ENCODE results near the gene FAAH2.
"Not testable (repeated sequence)": the region's sequence is repeated elsewhere in the genome, so short reads cannot be mapped to it uniquely, and the experiment has no call there.

The FAAH2 gene, protein sequence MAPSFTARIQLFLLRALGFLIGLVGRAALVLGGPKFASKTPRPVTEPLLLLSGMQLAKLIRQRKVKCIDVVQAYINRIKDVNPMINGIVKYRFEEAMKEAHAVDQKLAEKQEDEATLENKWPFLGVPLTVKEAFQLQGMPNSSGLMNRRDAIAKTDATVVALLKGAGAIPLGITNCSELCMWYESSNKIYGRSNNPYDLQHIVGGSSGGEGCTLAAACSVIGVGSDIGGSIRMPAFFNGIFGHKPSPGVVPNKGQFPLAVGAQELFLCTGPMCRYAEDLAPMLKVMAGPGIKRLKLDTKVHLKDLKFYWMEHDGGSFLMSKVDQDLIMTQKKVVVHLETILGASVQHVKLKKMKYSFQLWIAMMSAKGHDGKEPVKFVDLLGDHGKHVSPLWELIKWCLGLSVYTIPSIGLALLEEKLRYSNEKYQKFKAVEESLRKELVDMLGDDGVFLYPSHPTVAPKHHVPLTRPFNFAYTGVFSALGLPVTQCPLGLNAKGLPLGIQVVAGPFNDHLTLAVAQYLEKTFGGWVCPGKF

DNA sequence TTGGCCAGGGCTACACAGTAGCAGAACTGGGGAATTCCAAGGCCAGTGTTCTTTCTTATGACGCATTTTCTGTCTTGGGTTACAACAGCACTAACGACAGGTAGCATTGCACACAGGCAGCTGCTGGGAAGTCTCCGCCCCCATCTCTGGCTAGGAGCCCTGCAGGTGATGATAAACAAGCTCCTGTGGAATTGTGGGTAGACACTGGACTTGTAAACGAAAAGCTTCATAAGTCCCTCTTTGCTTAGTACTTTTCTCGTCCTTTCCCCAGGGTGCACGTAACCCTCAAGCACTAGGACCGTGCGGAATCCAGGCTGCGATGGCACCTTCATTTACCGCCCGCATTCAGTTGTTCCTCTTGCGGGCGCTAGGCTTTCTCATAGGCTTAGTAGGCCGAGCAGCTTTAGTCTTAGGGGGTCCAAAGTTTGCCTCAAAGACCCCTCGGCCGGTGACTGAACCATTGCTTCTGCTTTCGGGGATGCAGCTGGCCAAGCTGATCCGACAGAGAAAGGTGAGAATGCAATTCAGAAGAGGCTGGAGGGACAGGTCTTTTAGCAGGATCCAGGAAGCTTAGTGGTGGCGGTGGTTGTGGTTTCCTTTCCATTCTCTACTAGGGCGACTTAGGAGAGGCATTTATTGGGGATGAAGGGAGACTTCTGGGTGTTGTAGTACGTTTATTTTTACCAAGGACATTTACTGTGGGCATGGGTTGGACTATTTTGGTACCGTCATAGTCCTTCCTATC is at the start of gene FAAH2:
FAAH2 (plus strand) TSS at position 200 of the 745 bp plus-strand sequence; CDS start at position 320, 120 bp downstream.
- DNase-seq = no peak

DNA sequence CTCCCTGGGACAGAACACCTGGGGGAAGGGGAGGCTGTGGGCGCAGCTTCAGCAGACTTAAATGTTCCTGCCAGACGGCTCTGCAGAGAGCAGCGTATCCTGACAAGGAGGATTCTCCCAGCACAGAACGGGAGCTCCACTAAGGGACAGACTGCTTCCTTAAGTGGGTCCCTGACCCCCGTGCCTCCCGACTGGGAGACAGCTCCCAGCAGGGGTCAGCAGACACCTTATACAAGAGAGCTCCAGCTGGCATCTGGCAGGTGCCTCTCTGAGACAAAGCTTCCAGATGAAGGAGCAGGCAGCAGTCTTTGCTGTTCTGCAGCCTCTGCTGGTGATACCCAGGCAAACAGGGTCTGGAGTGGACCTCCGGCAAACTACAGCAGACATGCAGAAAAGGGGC is 44.5 kb upstream of the FAAH2 start:
- no peak for DNase-seq

DNA sequence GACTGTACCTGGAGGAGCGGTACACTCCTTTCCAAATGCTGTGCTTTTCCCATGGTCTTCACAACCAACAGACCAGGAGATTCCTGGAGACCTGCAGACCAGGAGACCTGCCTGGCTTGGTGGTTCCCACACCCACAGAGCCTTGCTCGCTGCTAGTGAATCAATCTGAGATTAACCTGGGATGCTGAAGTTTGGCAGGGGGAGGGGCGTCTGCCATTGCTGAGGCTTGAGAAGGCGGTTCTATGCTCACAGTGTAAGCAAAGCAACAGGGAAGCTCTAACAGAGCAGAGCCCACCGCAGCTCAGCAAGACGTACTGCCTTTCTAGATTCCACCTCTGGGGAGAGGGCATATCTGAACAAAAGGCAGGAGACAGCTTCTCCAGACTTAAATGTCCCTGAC is 34.5 kb upstream of the FAAH2 start:
- DNase-seq = no peak

DNA sequence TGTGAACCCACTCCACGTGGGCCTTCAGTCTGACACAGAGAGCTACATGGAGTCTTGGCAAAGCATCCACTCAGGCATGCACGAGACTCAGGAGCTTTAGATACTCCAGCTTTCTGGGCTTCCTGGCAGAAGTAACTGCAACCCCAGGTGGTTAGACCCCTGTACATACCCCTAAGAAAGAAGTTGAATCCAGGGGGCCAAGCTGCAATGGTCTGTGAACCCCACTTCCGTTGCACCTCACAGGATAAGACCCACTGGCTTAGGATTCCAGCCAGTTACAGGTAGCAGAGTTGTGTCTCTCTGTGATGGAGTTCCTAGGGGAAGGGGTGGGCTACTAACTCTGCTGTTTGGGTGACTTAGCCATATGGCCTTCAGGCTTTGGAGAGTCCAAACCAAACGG is 21.4 kb upstream of the FAAH2 start:
- no peak for DNase-seq

DNA sequence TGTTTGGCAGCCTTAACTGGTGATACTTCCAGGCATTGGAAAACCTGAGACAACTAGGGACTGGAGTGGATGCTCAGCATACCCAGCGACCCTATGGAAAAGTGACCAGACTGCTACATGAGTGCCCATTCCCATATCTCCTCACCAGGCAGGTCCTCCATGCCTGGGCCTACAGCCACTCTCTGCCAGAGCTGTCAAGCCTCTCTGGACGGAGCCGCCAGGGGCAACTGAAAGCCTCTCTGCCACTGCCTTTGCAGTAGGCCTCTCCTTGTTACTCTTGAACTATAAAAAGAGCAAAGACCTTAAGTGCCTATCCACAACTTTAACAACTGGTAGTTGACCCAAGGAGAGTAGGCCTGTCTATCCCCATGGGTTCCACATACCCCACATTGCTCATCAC is 20.2 kb upstream of the FAAH2 start:
- DNase-seq = no peak

DNA sequence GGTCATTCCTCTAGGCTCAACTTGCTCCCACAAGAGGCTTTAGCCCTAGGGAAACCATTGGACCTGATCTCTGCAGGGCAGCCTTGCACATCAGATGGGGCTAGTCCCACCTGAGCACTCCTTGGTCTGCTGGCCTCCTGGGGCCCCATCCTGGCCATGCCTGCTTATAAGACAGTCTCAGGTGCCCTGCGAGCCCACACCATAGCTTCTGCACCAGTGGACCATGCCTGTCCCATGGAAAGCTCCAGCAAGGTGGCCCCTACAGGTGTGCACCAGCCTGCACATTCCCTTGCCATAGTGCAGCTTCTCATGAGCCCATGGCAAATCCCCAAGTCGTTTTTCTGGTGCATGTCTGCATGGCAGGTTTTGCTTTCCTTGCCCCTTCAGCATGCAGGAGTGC is 19.6 kb upstream of the FAAH2 start:
- DNase-seq = no peak

DNA sequence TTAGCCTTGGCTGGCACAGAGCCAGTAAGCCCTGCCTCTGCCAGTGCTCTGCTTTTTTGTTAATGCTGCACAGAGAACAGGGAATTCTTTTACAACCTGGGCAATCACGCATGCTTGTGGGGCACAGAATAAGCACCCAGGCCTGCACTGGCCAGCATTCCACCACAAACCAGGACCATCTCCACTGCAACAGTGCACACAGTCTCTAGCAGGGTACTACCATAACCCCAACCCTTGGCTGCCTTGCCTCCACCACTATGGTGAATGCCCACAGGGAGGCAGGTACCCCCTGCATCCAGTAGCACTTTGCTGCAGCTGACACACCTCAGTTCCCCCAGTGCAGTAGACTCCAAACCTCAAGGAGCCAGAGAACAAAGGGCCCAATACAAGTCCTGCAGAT is 19.2 kb upstream of the FAAH2 start:
- DNase-seq = no peak

DNA sequence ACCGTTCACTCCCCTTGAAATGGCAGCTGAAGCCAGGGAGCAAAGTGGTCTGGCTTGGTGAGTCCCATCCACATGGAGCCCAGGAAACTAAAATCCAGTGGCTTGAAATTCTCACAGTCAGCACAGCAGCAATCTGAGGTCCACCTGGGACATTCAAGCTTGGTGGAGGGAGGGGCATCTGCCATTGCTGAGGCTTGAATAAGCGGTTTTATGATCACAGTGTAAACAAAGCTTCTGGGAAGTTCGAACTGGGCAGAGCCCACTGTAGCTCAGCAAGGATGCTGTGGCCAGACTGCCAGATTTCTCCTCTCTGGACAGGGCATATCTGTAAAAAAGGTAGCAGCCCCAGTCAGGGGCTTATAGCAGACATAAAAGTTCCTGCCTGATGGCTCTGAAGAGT is 15.5 kb upstream of the FAAH2 start:
- no peak for DNase-seq

DNA sequence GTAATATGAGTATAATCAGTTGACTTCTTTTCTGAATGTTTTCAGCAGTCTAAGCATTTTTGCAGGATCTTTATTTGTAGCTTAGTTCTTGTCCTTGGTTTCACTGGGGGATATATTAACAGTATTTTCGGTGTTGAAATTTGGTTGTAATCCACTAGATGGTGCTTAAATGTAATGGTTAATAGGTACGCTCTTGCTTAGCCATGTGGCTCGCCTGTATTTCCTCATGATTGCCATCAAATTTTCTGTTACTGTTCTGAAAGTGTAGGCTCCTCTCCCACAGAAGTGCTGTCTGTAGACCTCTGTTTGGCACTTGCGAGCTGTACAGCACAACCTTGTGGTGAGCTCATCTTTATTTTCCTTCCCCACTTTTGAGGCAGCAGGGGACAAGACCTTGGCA is 3.9 kb upstream of the FAAH2 start:
- DNase-seq = no peak

DNA sequence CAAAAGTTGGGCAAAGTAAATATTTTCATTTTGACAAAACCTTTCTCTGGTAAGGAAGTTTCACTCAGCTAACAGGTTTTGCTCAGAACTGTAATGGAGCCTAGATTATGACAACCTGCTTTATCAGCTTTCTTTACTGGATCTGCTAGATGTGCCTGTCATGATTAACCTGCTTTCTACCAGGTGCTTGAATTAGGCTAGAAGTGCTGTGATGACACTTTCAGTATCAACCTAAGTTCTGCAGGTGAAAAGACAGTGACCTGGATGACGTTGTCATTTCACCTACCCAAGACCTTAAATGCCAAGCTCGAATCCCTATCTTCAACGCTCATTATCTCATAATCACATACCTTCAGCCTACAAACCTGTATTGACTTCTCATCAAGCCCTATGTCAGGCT is 1.5 kb upstream of the FAAH2 start:
- DNase-seq = no peak

DNA sequence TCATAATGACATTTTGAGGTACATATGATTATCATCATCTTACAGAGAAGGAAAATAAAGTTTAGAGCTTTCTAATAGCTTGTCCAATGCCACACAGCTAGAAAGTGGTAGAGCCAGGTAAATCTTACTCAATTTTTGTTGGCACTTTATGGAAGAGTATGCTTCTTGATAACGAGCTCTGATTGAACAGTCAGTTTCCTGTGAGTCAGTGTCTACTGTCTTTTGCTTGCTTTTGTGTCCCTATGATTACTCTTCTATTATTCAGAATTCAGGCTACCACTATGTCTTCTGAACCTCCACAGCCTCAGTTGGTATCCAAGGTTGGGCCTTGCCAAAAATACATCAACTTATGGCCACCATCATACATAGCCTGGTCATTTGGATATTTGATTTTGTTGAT is 2.6 kb downstream of the FAAH2 start:
- DNase-seq = no peak

DNA sequence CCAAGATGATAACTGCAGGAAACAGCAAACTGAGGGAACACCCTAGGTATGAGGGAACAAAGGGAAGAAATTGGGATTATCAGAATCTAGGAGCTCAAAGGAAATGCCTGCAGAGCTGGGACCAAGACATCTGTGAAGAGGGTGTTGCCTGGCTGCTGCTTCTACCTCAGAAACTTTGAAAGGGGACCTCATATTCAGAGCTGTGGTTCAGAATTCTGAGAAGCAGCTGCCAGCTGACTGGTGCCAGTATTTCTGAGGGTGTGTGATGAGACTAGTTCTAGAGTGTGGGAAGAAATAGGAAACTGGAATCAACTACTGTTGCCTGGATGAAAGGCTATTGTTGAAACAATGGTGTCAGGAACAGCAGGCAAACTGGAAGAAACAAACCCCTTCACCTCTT is 8.5 kb downstream of the FAAH2 start:
- DNase-seq = no peak

DNA sequence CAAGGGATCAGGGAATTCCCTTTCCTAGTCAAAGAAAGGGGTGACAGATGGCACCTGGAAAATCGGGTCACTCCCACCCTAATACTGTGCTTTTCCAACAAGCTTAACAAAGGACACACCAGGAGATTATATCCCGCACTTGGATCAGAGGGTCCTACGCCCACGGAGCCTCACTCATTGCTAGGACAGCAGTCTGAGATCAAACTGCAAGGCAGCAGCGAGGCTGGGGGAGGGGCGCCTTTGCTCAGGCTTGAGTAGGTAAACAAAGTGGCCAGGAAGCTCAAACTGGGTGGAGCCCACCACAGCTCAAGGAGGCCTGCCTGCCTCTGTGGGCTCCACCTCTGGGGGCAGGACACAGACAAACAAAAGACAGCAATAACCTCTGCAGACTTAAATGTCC is 9.2 kb downstream of the FAAH2 start:
- not testable (repeated sequence) for DNase-seq

DNA sequence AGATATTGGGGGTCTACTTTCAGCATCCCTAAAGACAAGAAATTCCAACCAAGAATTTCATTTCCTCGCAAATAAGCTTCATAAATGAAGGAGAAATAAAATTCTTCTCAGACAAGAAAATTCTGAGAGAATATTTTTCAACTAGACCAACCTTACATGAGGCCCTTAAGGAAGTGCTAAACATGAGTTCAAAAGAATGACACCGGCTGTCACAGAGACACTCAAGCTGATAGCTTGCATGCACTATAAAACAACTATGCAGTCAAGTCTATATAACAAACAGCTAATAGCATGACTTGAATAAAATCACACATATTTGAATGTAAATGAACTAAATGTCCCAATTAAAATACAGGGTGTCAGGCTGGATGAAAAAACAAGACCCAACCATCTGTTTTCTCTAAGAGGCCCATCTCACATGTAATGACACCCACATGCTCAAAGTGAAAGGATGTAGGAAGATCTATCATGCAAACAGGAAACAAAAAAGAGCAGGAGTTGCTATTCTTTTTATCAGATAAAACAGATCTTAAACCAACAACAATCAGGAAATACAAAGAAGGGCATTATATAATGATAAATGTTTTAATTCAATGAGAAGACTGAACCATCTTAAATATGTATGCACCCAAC is 27.2 kb downstream of the FAAH2 start:
- no peak for DNase-seq

DNA sequence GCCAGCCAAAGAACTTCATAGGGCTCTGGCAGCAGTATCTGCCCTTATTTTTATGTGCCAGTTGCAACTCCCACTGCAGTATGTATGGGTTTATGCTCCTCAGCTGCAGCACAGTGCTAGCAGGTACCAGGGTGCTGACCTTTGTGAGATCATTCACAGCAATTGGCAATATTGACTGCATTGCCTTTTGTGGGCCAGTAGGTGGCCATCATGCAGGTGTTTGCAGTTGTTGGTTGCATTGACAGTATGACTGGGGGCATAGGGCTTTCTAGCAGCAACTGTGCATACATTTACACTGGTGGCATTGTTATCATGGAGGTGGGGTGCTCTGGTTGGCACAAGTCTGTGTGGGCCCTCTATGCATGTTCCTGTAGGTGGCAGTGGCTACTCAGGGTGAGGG is 42.5 kb downstream of the FAAH2 start:
- no peak for DNase-seq

DNA sequence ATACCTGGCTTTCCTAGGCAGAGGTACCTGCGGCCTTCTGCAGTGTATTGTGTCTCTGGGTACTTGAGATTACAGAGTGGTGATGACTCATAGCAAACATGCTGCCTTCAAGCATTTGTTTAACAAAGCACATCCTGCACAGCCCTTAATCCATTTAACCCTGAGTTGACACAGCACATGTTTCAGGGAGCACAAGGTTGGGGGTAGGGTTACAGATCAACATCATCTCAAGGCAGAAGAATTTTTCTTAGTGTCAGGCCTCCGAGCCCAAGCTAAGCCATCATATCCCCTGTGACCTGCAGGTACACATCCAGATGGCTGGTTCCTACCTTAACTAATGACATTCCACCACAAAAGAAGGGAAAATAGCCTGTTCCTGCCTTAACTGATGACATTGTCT is 49.3 kb downstream of the FAAH2 start:
- not testable (repeated sequence) for DNase-seq

DNA sequence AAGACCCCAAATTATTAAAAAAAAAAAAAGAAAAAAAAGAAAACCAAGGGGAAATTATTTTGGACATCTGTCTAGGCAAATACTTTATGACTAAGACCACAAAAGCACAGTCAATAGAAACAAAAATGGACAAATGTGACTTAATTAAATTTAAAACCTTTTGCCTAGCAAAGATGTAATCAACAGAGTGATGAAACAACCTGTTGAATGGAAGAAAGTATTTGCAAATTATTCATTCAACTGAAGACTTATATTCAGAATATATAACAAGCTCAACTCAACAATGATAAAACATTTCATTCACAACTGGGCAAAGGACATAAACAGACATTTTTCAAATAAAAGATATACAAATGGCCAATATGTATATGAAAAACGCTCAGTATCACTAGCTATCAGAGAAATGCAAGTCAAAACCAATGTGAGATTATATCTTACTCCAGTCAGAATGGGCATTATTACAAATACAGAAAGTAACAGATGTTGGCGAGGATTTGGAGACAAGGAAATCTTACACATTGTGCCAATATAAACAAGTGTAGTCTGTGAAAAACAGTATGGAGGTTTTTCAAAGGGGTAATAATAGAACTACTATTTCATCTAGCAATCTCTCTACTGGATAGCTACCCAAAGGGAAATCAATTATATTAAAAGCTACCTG is 67.1 kb downstream of the FAAH2 start:
- DNase-seq = no peak

DNA sequence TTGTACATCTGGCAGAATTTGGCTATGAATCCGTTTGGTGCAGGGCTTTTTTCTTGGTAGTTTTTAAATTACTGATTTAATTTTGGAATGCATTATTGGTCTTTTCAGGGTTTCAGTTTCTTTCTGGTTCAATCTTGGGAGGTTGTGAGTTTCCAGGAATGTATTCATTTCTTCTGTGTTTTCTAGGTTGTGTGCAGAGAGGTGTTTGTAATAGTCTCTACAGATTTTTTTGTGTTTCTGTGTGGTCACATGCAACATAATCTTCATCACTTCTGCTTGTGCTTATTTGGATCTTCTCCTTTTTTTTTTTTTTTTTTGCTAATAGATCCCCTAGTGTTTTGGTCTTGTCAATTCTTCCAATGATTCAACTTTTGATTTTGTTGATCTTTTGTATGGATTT is 77.6 kb downstream of the FAAH2 start:
- DNase-seq = no peak

DNA sequence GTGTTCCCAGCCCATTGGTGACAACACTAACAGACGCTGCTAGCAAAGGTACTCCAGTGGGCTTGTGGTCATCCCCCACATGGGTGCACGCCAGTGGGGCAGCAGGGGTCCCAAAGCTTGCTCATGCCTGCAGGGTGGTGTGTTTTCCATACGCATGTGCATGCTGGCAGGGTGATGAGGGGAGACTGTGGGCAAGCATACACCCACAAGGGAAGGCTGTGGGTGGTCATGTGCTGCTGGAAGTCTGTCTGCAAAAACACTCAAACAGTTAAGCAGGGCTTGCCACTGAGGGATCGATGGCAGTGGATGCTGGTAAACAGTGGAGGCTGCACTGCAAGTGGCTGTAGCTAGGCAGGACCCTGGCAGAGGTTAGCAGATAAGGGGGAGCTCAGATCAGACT is 79.9 kb downstream of the FAAH2 start:
- no peak for DNase-seq

DNA sequence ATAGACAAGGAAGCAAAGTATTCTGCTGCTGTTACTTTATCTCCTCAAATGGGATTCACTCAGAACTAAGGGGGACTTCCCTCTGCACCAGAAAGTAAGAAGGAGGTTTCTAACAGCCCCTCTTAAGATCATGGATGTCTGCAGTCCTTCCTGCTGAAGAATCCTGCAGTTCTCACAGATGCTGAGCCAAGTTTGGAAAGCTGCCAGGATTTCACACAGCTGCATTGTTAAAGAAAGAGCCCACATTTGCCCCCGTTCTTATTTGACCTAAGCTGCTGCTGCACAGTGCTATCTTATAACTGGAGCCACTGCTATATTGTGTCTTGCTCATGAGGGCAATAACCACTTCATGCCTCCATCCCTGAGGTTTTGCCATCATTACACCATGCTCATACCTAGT is 81.1 kb downstream of the FAAH2 start:
- no peak for DNase-seq

DNA sequence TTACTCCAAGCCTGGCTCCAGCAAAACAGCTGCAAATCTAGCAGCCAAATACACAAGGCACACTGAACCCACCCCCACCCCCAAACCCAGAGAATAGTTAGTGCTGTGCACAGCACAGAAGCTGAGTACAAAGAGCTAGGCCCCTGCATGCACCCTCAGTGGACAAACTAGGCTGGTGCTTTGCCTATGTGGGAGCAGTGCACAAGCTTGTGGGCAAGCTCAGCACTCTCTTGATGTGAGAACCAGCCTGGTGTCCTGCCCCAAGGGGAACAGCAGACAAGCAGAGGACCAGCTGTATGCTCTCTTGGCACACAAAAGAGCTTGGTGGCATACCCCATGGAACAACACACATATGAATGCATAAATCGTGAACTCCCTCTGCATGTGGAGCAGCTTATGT is 81.7 kb downstream of the FAAH2 start:
- DNase-seq = no peak

DNA sequence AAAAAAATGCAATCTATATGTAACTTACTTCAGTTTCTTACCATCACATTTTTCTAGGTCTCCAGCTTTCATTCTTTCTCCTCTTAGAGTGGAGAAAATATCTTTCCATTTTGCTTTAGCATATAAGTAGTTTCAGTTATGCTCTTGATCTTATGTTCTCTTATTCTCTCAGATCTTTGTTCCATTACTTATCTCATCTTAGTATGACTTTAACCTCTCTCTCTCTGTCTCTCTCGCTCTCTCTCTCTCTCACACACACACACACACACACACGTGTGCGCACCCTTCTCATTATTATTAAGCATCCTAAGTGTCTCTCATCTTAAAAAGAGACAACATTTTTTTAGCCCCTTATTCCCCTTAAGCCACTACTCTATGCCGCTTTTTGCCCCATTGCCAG is 92.8 kb downstream of the FAAH2 start:
- DNase-seq = no peak
